GM21381 (cell line): Measurements from ENCODE around the gene IQSEC3.

Experiments used
- ATAC-seq: cut with Tn5 transposase; IDR thresholded peaks from one replicate; pipeline ENCODE4 v1.9.1; 2021; ENCODE audit warnings: mild to moderate bottlenecking, moderate library complexity; ENCODE audit not compliant: unreplicated experiment

IQSEC3 gene

DNA sequence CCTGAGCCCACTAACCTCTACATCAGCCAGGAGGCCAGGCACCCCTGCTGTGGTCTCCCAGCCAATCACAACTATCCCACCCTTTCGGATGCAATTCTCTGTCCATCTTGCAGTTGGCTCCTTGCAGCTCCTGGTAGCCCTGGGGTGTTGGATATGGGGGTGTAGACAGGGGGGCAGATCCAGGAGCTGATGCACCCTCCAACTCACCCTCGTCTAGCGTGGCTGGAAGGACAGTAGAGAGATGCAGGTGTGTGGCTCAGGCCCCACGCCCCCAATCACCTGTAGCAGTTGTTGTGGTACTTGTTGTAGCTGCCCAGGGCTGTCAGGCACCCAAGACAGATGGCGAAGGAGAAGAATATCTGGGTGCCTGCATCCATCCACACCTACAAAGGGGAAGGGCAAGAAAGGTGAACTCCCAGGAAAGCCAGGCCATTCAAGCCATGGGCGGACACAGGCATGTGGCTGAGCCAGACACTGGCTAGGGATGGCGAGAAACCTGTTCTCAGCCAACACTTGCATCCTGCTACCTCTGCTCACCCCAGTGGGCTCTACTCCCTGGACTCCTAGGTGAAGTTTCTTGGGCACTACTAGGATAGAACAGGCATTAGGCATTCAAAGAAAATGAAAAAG, 160.8 kb downstream of the IQSEC3 start:
- no peak for ATAC-seq
